SK-N-SH (cell line): ENCODE data around the gene TUBA4A. TPM values are rescaled to one million over a fixed set of nuclear protein-coding genes. Genes with fewer than 3 reads are reported as not detected.

Source experiments
- CTCF ChIA-PET: fragments of 300-600, 350-600 bp; formaldehyde crosslinking; extraction: SDS; loops from one replicate; lab custom pipeline; 2021; lab: Yijun Ruan, JAX
- POLR2A ChIA-PET: fragments of 350-600 bp; sonication (Branson Sonifier 250); formaldehyde crosslinking; extraction: SDS; loops from one replicate; lab custom pipeline; 2020; ENCODE audit warnings: antibody characterized with exemption, inconsistent platforms; lab: Yijun Ruan, JAX
- DNase-seq: peaks from one replicate; pipeline ENCODE4 v3.0.0; 2012
- H2AFZ ChIP-seq: fragments of 200-600 bp; sonication (generic); 2 replicates; pipeline ENCODE4 v1.8.1; 2016; ENCODE audit warnings: antibody characterized with exemption, mild to moderate bottlenecking, low read depth
- H3F3A ChIP-seq: fragments of 200-600 bp; sonication (generic); replicated peaks from 2 replicates; pipeline ENCODE3; 2016; ENCODE audit warnings: antibody characterized with exemption, mild to moderate bottlenecking; ENCODE audit not compliant: insufficient read depth
- H3K27ac ChIP-seq, 2 experiments: fragments of 200-500 bp in 1 of 2; fragments of 200-600 bp in 1 of 2; sonication (Bioruptor generic) in 1 of 2; sonication (generic), shearing (Covaris generic) in 1 of 2; 2 replicates each; pipeline versions ENCODE4 v1.5.1 to v1.6.1; 2014 to 2016; ENCODE audit warnings: low read depth in 2 of 2, inconsistent platforms in 1 of 2, low read length in 1 of 2, mild to moderate bottlenecking in 1 of 2, mixed read lengths in 1 of 2
- H3K27me3 ChIP-seq: fragments of 200-600 bp; sonication (generic), shearing (Covaris generic); 2 replicates; pipeline ENCODE4 v1.6.1; 2016; ENCODE audit warnings: mixed run types; ENCODE audit not compliant: insufficient read depth
- H3K36me3 ChIP-seq, 2 experiments: fragments of 200-500 bp in 1 of 2; fragments of 200-600 bp in 1 of 2; sonication (Bioruptor generic) in 1 of 2; sonication (generic) in 1 of 2; replicated peaks in 1 of 2; 2 replicates each; pipeline versions ENCODE3 to v1.5.1; 2014 to 2016; ENCODE audit warnings: low read length in 1 of 2, mild to moderate bottlenecking in 1 of 2; ENCODE audit not compliant: insufficient read depth in 2 of 2, control insufficient read depth in 1 of 2
- H3K4me1 ChIP-seq, 2 experiments: fragments of 200-500 bp in 1 of 2; fragments of 200-600 bp in 1 of 2; sonication (Bioruptor generic) in 1 of 2; sonication (generic), shearing (Covaris generic) in 1 of 2; 2 replicates each; pipeline versions ENCODE4 v1.5.1 to v1.6.1; 2014 to 2016; ENCODE audit warnings: low read depth in 1 of 2, low read length in 1 of 2, mixed run types in 1 of 2; ENCODE audit not compliant: insufficient read depth in 2 of 2, control insufficient read depth in 1 of 2
- H3K4me2 ChIP-seq: fragments of 200-600 bp; sonication (generic), shearing (Covaris generic); 2 replicates; pipeline ENCODE4 v1.6.1; 2017; ENCODE audit warnings: mixed run types
- H3K4me3 ChIP-seq, 2 experiments: fragments of 200-500 bp in 1 of 2; fragments of 200-600 bp in 1 of 2; sonication (Bioruptor generic) in 1 of 2; sonication (generic), shearing (Covaris generic) in 1 of 2; 2 replicates each; pipeline versions ENCODE4 v1.5.1 to v1.8.1; 2014 to 2016; ENCODE audit warnings: low read depth in 2 of 2, inconsistent platforms in 1 of 2, low read length in 1 of 2, mild to moderate bottlenecking in 1 of 2, mixed read lengths in 1 of 2, moderate library complexity in 1 of 2
- H3K79me2 ChIP-seq: fragments of 200-600 bp; sonication (generic); 2 replicates; pipeline ENCODE4 v1.8.1; 2017; ENCODE audit warnings: mild to moderate bottlenecking; ENCODE audit not compliant: insufficient read depth
- H3K9ac ChIP-seq: fragments of 200-600 bp; sonication (generic); 2 replicates; pipeline ENCODE4 v1.6.1; 2017; ENCODE audit warnings: mixed run types
- H3K9me2 ChIP-seq: fragments of 200-600 bp; sonication (generic); 2 replicates; pipeline ENCODE4 v1.6.1; 2017; ENCODE audit warnings: mixed run types
- H3K9me3 ChIP-seq: fragments of 200-600 bp; sonication (generic); 2 replicates; pipeline ENCODE4 v1.6.1; 2017; ENCODE audit warnings: mixed run types, mild to moderate bottlenecking, moderate library complexity
- H4K20me1 ChIP-seq: fragments of 200-600 bp; sonication (generic); 2 replicates; pipeline ENCODE4 v1.6.1; 2017; ENCODE audit warnings: mild to moderate bottlenecking, mixed run types; ENCODE audit not compliant: insufficient read depth
- EZH2phosphoT487 ChIP-seq: fragments of 200-600 bp; sonication (generic); IDR thresholded peaks from 2 replicates; pipeline ENCODE4 v1.6.1; 2017; ENCODE audit warnings: low read depth, mixed run types, mild to moderate bottlenecking, antibody characterized with exemption, moderate library complexity, borderline replicate concordance
- FOXJ3 ChIP-seq: sonication (generic); formaldehyde crosslinking; IDR thresholded peaks from 2 replicates; pipeline ENCODE4 v1.5.1; 2020; ENCODE audit warnings: mild to moderate bottlenecking, missing genetic modification reagents
- GATA2 ChIP-seq: sonication (generic); formaldehyde crosslinking; IDR thresholded peaks from 2 replicates; pipeline ENCODE4 v1.5.0; 2020; ENCODE audit warnings: mild to moderate bottlenecking, missing genetic modification reagents
- IRF3 ChIP-seq: fragments of 150-350 bp; IDR thresholded peaks from 2 replicates; pipeline ENCODE4 v1.6.1; 2016; ENCODE audit warnings: mild to moderate bottlenecking, low read depth, low read length
- MAX ChIP-seq: IDR thresholded peaks from 2 replicates; pipeline ENCODE4 v1.4.0; 2012; ENCODE audit warnings: low read depth
- NFIC ChIP-seq: IDR thresholded peaks from 2 replicates; pipeline ENCODE4 v1.4.0; 2012; ENCODE audit warnings: borderline replicate concordance
- PBX3 ChIP-seq: IDR thresholded peaks from 2 replicates; pipeline ENCODE4; 2012
- POLR2AphosphoS5 ChIP-seq: IDR thresholded peaks from 2 replicates; pipeline ENCODE4 v1.6.1; 2012; ENCODE audit warnings: low read depth, low read length
- RAD21 ChIP-seq: IDR thresholded peaks from 2 replicates; pipeline ENCODE4 v1.6.1; 2012; ENCODE audit warnings: mild to moderate bottlenecking, low read length
- REST ChIP-seq: IDR thresholded peaks from 2 replicates; pipeline ENCODE4 v1.6.1; 2012; ENCODE audit warnings: mild to moderate bottlenecking, low read depth, low read length, moderate library complexity
- USF1 ChIP-seq: IDR thresholded peaks from 2 replicates; pipeline ENCODE4 v1.4.0; 2012; ENCODE audit warnings: low read depth, borderline replicate concordance
- WGBS: methylation state at CpG from one replicate; pipeline ENCODE4 v1.1.6; 2017; ENCODE audit warnings: low lambda C conversion rate; 5-methylcytosine and 5-hydroxymethylcytosine counted together
- polyA plus RNA-seq, 3 experiments: library from polyadenylated mRNA; depleted of rRNA; stranded (reverse); fragments of >200 nt; gene quantifications; 2 replicates each; pipeline ENCODE4 v1.2.3, GENCODE V29; 2012

Gene TUBA4A
- polyA plus RNA-seq, 1 of the 3 experiments (the other 2 are of a cell fraction) = 6.2 TPM

- no peak overlapping the region for H3K4me2 ChIP-seq
- no peaks in the 10 kb centered on the region for H3K9me3 ChIP-seq
- TF ChIP-seq REST (no peak), NFIC (no peak), GATA2 (CRISPR knock-in tag) (no peak), EZH2phosphoT487 (no peak), RAD21 (no peak), IRF3 (no peak), MAX (no peak), FOXJ3 (CRISPR knock-in tag) (no peak), PBX3 (no peak), POLR2AphosphoS5 (no peak), USF1 (no peak)
- TF ChIP-seq, all 33 proteins: peak for 0
- Histone ChIP-seq H3K27ac (no peak overlapping the region), H3K4me3 (no peak overlapping the region), H3K4me1 (peaks cover 13 to 20% of the 10 kb centered on the region in 2 experiments; a peak in 3 of 4 replicates), H4K20me1 (no peaks in the 10 kb centered on the region), H3F3A (peaks cover 15% of the 10 kb centered on the region), H3K36me3 (peaks cover 13 to 43% of the 10 kb centered on the region in 2 experiments), H3K27me3 (no peaks in the 10 kb centered on the region), H2AFZ (no peak overlapping the region), H3K79me2 (no peaks in the 10 kb centered on the region), H3K9me2 (no peaks in the 10 kb centered on the region), H3K9ac (no peak overlapping the region)
- ChIA-PET POLR2A (interaction anchor here (4.6 kb wide), 1 partner anchor 8 kb away, joined by 52 read pairs; the partner anchor contains the start of gene ABCB6), CTCF (interaction anchor here (1.2 to 4.0 kb wide), 4 partner anchors 8 to 86 kb away, joined by 3 to 26 read pairs (median 4); partner anchors contain the start of gene ABCB6)
- DNase-seq = no peak
- WGBS = 86% methylated on average over 14 of the region's 18 CpGs
Measured at GRCh38 chr2:219209236-219210195, 44.2 kb downstream of the TUBA4A start.
